ENCODE measurements around the gene PDE8B.

Gene PDE8B

GRCh38 chr5:77211691-77212047 is 1.2 kb downstream of the PDE8B start:
- no peak for ATAC-seq
- TF ChIP-seq TSHZ2 (CRISPR knock-in tag; IDR thresholded peaks at IDR 0.05) (no peak), OSR1 (CRISPR knock-in tag; IDR thresholded peaks at IDR 0.05) (no peak), ZFP30 (CRISPR knock-in tag; IDR thresholded peaks at IDR 0.05) (no peak), TCF4 (CRISPR knock-in tag; IDR thresholded peaks at IDR 0.05; ENCODE audit: borderline replicate concordance) (no peak), SNAI2 (CRISPR knock-in tag; IDR thresholded peaks at IDR 0.05) (no peak), PPARA (CRISPR knock-in tag; IDR thresholded peaks at IDR 0.05; ENCODE audit: borderline replicate concordance) (no peak), CSDC2 (CRISPR knock-in tag; IDR thresholded peaks at IDR 0.05) (no peak), GLIS3 (CRISPR knock-in tag; IDR thresholded peaks at IDR 0.05) (no peak), CSRNP3 (CRISPR knock-in tag; IDR thresholded peaks at IDR 0.05) (no peak), ZNF8 (CRISPR knock-in tag; IDR thresholded peaks at IDR 0.05) (no peak), ZFP3 (CRISPR knock-in tag; IDR thresholded peaks at IDR 0.05) (no peak), POU6F1 (CRISPR knock-in tag; IDR thresholded peaks at IDR 0.05; ENCODE audit: borderline replicate concordance, low read depth) (no peak), ZNF70 (CRISPR knock-in tag; IDR thresholded peaks at IDR 0.05) (no peak), ZC3H10 (CRISPR knock-in tag; IDR thresholded peaks at IDR 0.05) (no peak), ZNF565 (CRISPR knock-in tag; conservative IDR thresholded peaks at IDR 0.05; ENCODE audit: low read depth) (no peak), ISL1 (CRISPR knock-in tag; IDR thresholded peaks at IDR 0.05) (no peak), ESRRG (CRISPR knock-in tag; IDR thresholded peaks at IDR 0.05) (no peak)

GRCh38 chr5:77213601-77214000 is 3.1 kb downstream of the PDE8B start:
- ATAC-seq, result no peak
- TF ChIP-seq ARNTL (CRISPR knock-in tag; IDR thresholded peaks at IDR 0.05; ENCODE audit: borderline replicate concordance, low read depth), result no peak

GRCh38 chr5:77214151-77214550 is 3.7 kb downstream of the PDE8B start:
- ATAC-seq, result no peak
- TF ChIP-seq TOX (CRISPR knock-in tag; IDR thresholded peaks at IDR 0.05; ENCODE audit: borderline replicate concordance), result no peak
- no peak for TF ChIP-seq POU6F1 (CRISPR knock-in tag; IDR thresholded peaks at IDR 0.05; ENCODE audit: borderline replicate concordance, low read depth)
- TF ChIP-seq ARNTL (CRISPR knock-in tag; IDR thresholded peaks at IDR 0.05; ENCODE audit: borderline replicate concordance, low read depth), result no peak
- TF ChIP-seq RARB (CRISPR knock-in tag; IDR thresholded peaks at IDR 0.05), result no peak
- no peak for TF ChIP-seq GLIS3 (CRISPR knock-in tag; IDR thresholded peaks at IDR 0.05)
- TF ChIP-seq BACH2 (CRISPR knock-in tag; IDR thresholded peaks at IDR 0.05; ENCODE audit: borderline replicate concordance), result no peak
- TF ChIP-seq PATZ1 (CRISPR knock-in tag; IDR thresholded peaks at IDR 0.05; ENCODE audit: borderline replicate concordance), result no peak
- no peak for TF ChIP-seq ISL1 (CRISPR knock-in tag; IDR thresholded peaks at IDR 0.05)
- no peak for TF ChIP-seq ZNF565 (CRISPR knock-in tag; conservative IDR thresholded peaks at IDR 0.05; ENCODE audit: low read depth)
